GM12878 (cell line): ENCODE data around the gene NFKB2. TPM values are rescaled to one million over a fixed set of nuclear protein-coding genes. Genes with fewer than 3 reads are reported as not detected.

ENCODE experiments used
- ATF7 ChIP-seq: fragments of 450-650 bp; IDR thresholded peaks from 2 replicates; pipeline ENCODE4 v1.6.1; 2016; ENCODE audit warnings: low read depth, mild to moderate bottlenecking
- CREM ChIP-seq: IDR thresholded peaks from 2 replicates; pipeline ENCODE4 v1.6.1; 2014; ENCODE audit warnings: antibody characterized with exemption, low read depth
- FOXM1 ChIP-seq: IDR thresholded peaks from 2 replicates; pipeline ENCODE4 v1.6.1; 2012; ENCODE audit warnings: low read depth, mild to moderate bottlenecking, inconsistent platforms, low read length, moderate library complexity
- NBN ChIP-seq: fragments of 450-650 bp; IDR thresholded peaks from 2 replicates; pipeline ENCODE4 v1.6.1; 2016
- NFYA ChIP-seq: IDR thresholded peaks from 2 replicates; pipeline ENCODE4 v1.6.1; 2011; ENCODE audit warnings: low read depth, mild to moderate bottlenecking, low read length, improper control_type of control experiment, borderline replicate concordance
- SUPT20H ChIP-seq: IDR thresholded peaks from 2 replicates; pipeline ENCODE4 v1.6.1; 2011; ENCODE audit warnings: low read depth, mild to moderate bottlenecking, low read length, moderate library complexity, borderline replicate concordance; ENCODE audit not compliant: control insufficient read depth
- TBL1XR1 ChIP-seq: IDR thresholded peaks from 2 replicates; pipeline ENCODE4 v1.6.1; 2012; ENCODE audit warnings: low read depth, low read length, improper control_type of control experiment
- TCF12 ChIP-seq: IDR thresholded peaks from 2 replicates; pipeline ENCODE4 v1.6.1; 2011; ENCODE audit warnings: low read depth, mild to moderate bottlenecking, low read length
- ZNF274 ChIP-seq: IDR thresholded peaks from one replicate; pipeline ENCODE4 v1.8.0; 2011; ENCODE audit not compliant: insufficient read length, insufficient read depth
- ZNF384 ChIP-seq: IDR thresholded peaks from 2 replicates; pipeline ENCODE4 v1.6.1; 2012; ENCODE audit warnings: low read depth, mild to moderate bottlenecking, low read length, improper control_type of control experiment, borderline replicate concordance
- polyA plus RNA-seq, 11 experiments: library from polyadenylated mRNA; depleted of rRNA in 4 of 11; unstranded in 6 of 11; stranded (reverse) in 5 of 11; fragments of >200 nt; fragmentation: Nextera tagmentation in 4 of 11; fragmentation: Illumina TruSeq in 1 of 11; extraction: Ambion mirVana in 4 of 11; extraction: Trizol in 1 of 11; gene quantifications; 1 replicate in 1 of 11; 2 replicates in 10 of 11; pipeline versions ENCODE4 v1.2.1 to v1.2.3, GENCODE V29; 2011 to 2016; ENCODE audit warnings: inconsistent platforms in 2 of 11, missing spikeins in 2 of 11, low read depth in 1 of 11
- total RNA-seq, 4 experiments: library from RNA; depleted of rRNA in 3 of 4; stranded (reverse); fragments of >200 nt in 3 of 4; fragmentation: Illumina TruSeq in 1 of 4; extraction: Trizol in 1 of 4; gene quantifications; 2 replicates each; pipeline versions ENCODE4 v1.2.1 to v1.2.3, GENCODE V29; 2013 to 2021
- TF ChIP-seq, protein P1 (sequence below): fragments of 450-650 bp; IDR thresholded peaks from 2 replicates; pipeline ENCODE4 v1.6.1; 2017; ENCODE audit warnings: mild to moderate bottlenecking
- TF ChIP-seq, protein P2 (sequence below): fragments of 150-350 bp; IDR thresholded peaks from 2 replicates; pipeline ENCODE4 v1.6.1; 2016; ENCODE audit warnings: low read depth, low read length
- TF ChIP-seq, protein P3 (sequence below): fragments of 450-650 bp; IDR thresholded peaks from 2 replicates; pipeline ENCODE4 v1.6.1; 2016; ENCODE audit warnings: mild to moderate bottlenecking

Gene NFKB2
- total and polyA plus RNA-seq, 10 of the 15 experiments (the other 5 are each of a cell fraction or from before 2014, with no cell fraction given), result 0.56 to 144 (median 49.4) TPM

DNA sequence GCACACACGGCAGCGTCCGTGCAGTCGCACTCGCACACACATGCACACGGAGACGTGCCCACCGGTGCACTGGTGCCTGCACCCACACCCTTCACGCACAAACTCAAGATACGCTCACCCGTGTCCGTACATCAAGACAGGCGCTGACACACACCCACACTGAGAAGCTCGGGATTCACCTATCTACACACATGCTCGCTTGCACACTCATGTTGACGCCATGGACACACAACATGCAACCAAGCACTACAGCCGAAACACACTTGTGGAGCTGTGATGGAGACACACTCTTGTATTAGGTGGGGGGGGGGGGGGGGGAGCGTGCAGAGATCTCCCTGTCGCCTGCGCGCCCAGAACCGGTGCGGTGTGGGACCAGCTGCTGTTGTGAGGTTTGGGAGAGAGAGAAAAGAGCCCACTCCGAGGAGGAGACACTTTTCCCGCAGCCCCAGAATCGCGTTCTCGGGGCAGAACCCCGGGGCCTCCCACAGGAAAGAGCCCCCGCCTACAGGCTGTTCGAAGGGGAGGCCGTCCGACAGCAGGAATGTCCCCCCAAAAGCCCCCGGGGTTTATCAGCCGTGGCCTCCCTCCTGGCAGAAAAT, 605 bp upstream of the NFKB2 start (continued):
- TF ChIP-seq TCF12 (peak; percentile 33; the same call in 1 of the 2 replicates), ATF7 (no peak), ZNF274 (no peak), CREM (no peak), SUPT20H (no peak), NBN (no peak; the same call in 1 of the 2 replicates), TBL1XR1 (no peak), FOXM1 (no peak), ZNF384 (no peak), NFYA (no peak)
- TF ChIP-seq, protein P1, sequence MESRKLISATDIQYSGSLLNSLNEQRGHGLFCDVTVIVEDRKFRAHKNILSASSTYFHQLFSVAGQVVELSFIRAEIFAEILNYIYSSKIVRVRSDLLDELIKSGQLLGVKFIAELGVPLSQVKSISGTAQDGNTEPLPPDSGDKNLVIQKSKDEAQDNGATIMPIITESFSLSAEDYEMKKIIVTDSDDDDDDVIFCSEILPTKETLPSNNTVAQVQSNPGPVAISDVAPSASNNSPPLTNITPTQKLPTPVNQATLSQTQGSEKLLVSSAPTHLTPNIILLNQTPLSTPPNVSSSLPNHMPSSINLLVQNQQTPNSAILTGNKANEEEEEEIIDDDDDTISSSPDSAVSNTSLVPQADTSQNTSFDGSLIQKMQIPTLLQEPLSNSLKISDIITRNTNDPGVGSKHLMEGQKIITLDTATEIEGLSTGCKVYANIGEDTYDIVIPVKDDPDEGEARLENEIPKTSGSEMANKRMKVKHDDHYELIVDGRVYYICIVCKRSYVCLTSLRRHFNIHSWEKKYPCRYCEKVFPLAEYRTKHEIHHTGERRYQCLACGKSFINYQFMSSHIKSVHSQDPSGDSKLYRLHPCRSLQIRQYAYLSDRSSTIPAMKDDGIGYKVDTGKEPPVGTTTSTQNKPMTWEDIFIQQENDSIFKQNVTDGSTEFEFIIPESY, result no peak
- TF ChIP-seq, protein P2, sequence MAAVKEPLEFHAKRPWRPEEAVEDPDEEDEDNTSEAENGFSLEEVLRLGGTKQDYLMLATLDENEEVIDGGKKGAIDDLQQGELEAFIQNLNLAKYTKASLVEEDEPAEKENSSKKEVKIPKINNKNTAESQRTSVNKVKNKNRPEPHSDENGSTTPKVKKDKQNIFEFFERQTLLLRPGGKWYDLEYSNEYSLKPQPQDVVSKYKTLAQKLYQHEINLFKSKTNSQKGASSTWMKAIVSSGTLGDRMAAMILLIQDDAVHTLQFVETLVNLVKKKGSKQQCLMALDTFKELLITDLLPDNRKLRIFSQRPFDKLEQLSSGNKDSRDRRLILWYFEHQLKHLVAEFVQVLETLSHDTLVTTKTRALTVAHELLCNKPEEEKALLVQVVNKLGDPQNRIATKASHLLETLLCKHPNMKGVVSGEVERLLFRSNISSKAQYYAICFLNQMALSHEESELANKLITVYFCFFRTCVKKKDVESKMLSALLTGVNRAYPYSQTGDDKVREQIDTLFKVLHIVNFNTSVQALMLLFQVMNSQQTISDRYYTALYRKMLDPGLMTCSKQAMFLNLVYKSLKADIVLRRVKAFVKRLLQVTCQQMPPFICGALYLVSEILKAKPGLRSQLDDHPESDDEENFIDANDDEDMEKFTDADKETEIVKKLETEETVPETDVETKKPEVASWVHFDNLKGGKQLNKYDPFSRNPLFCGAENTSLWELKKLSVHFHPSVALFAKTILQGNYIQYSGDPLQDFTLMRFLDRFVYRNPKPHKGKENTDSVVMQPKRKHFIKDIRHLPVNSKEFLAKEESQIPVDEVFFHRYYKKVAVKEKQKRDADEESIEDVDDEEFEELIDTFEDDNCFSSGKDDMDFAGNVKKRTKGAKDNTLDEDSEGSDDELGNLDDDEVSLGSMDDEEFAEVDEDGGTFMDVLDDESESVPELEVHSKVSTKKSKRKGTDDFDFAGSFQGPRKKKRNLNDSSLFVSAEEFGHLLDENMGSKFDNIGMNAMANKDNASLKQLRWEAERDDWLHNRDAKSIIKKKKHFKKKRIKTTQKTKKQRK, result no peak
- TF ChIP-seq, protein P3, sequence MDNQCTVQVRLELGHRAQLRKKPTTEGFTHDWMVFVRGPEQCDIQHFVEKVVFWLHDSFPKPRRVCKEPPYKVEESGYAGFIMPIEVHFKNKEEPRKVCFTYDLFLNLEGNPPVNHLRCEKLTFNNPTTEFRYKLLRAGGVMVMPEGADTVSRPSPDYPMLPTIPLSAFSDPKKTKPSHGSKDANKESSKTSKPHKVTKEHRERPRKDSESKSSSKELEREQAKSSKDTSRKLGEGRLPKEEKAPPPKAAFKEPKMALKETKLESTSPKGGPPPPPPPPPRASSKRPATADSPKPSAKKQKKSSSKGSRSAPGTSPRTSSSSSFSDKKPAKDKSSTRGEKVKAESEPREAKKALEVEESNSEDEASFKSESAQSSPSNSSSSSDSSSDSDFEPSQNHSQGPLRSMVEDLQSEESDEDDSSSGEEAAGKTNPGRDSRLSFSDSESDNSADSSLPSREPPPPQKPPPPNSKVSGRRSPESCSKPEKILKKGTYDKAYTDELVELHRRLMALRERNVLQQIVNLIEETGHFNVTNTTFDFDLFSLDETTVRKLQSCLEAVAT, result no peak; the same call in 1 of the 2 replicates
